HG03108 (cell line): ENCODE data around the gene ATP6V0D1.
"Not testable (repeated sequence)": the region's sequence is repeated elsewhere in the genome, so short reads cannot be mapped to it uniquely, and the experiment has no call there.

Source experiments
- ATAC-seq: cut with Tn5 transposase; IDR thresholded peaks from one replicate; pipeline ENCODE4 v1.9.1; 2021; ENCODE audit warnings: moderate library complexity; ENCODE audit not compliant: unreplicated experiment

The ATP6V0D1 gene

GRCh38 chr16:67480833-67481560, at the start of gene ATP6V0D1:
ATP6V0D1 (minus strand) TSS chr16:67481157; CDS start chr16:67481086, 71 bp downstream.
- ATAC-seq: peak; percentile 89

GRCh38 chr16:67530013-67530939, 49.3 kb upstream of the ATP6V0D1 start:
- peak; percentile 43 for ATAC-seq

- ATAC-seq: no peak
Measured at GRCh38 chr16:67529582-67530012, 48.6 kb upstream of the ATP6V0D1 start.

GRCh38 chr16:67528870-67529581, 48.1 kb upstream of the ATP6V0D1 start:
- ATAC-seq: no peak

GRCh38 chr16:67528222-67528869, 47.4 kb upstream of the ATP6V0D1 start, which contains the start of gene RIPOR1:
RIPOR1 (plus strand) TSS chr16:67528829; CDS start chr16:67538447, 9,618 bp downstream.
- ATAC-seq: no peak

- ATAC-seq: no peak
Measured at GRCh38 chr16:67526149-67526791, 45.3 kb upstream of the ATP6V0D1 start.

- no peak for ATAC-seq
Measured at GRCh38 chr16:67525176-67525860, 44.4 kb upstream of the ATP6V0D1 start.

- ATAC-seq: peak; percentile 55
Measured at GRCh38 chr16:67521095-67521804, 40.3 kb upstream of the ATP6V0D1 start.

- ATAC-seq: no peak
Measured at GRCh38 chr16:67519242-67519641, 38.3 kb upstream of the ATP6V0D1 start.

- ATAC-seq: no peak
Measured at GRCh38 chr16:67518676-67519075, 37.7 kb upstream of the ATP6V0D1 start.

- ATAC-seq: peak; percentile 44
Measured at GRCh38 chr16:67517661-67518423, 36.9 kb upstream of the ATP6V0D1 start.

GRCh38 chr16:67517155-67517445, 36.1 kb upstream of the ATP6V0D1 start:
- no peak for ATAC-seq

- no peak for ATAC-seq
Measured at GRCh38 chr16:67516296-67517154, 35.6 kb upstream of the ATP6V0D1 start.

GRCh38 chr16:67514382-67514828, 33.4 kb upstream of the ATP6V0D1 start:
- ATAC-seq: peak; percentile 34

- ATAC-seq: not testable (repeated sequence)
Measured at GRCh38 chr16:67513892-67514291, 32.9 kb upstream of the ATP6V0D1 start.

GRCh38 chr16:67509016-67509415, 28.1 kb upstream of the ATP6V0D1 start:
- ATAC-seq: no peak

GRCh38 chr16:67506468-67506867, 25.5 kb upstream of the ATP6V0D1 start:
- ATAC-seq: no peak
